AML-193 (cell line): ENCODE data around the gene KCNF1.
"Not testable (repeated sequence)": the region's sequence is repeated elsewhere in the genome, so short reads cannot be mapped to it uniquely, and the experiment has no call there.

Experiments used
- DNase-seq, 2 experiments: peaks; one replicate each; lab custom pipeline; 2025; lab: John Stamatoyannopoulos, UW

KCNF1 gene

GRCh38 chr2:10947005-10947440 is 35.3 kb downstream of the KCNF1 start:
- DNase-seq: no peak

DNA sequence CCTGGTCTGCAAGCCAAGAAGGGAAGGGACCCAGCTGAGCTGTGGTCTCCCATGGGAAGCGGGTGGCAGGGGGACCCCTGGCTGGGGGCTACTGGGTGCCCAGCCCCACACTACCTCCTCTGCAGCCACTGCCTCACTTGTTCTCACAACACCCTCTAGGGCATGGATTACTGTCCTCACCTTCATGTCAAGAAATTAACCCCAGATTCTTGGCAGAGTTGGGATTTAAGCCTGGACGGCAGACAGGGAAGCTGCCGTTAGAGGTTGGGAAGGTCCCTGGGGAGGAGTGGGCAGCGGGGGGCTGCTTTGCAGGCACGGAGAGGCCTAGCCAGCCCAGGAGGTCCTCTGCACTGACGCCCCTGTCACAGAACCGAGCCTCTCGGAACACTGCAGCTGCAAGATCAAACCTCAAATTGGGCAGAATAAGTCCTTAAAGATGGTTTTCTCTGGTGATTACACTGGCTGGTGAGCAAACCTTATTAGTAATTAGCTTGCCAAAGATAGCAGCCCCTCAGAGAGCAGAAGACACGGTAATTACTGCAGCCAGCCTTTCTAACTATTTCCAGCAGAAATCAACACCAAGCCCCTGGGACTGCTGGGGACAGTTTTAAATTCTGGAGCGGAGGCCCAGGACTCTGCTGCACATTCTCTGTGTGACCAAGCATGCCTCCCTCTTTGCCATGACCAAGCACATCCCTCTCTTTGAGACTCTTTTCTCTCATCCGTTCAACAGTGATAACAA is 35.9 kb downstream of the KCNF1 start:
- DNase-seq: no peak

GRCh38 chr2:10948188-10948564 is 36.4 kb downstream of the KCNF1 start:
- no peak for DNase-seq

DNA sequence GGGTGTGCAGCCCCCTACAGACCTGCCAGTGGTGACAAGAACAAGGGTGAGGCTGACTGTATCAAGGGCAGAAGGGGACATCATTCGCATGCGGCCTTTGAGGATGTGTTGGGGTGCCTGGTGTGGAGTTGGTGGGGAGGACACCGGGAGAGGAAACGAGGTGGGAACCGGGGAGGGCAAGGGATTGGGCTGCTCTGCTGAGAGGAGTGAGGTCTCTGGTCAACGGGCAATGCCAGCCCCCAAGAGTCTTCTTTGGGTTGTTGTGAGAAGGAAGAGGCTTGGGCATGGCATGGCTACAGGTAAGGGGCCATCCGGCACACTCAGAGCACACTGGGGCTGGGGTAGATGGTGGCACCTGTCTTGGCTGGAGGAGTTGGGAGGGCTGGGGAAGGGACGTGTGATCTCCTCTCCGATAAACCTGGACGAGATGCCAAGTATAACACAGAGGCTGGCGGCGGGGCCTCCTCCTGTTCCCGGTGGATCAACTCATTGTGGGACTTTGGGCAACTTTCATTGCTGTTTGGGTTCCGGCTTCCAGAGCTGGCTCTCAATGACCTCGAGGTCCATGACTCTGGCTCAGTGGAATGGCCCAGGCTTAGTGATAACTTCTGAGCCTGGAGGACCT is 37.0 kb downstream of the KCNF1 start:
- DNase-seq: no peak

GRCh38 chr2:10949835-10950234 is 38.1 kb downstream of the KCNF1 start:
- DNase-seq: no peak

- no peak for DNase-seq
Measured at GRCh38 chr2:10951558-10952414, 40.1 kb downstream of the KCNF1 start.

DNA sequence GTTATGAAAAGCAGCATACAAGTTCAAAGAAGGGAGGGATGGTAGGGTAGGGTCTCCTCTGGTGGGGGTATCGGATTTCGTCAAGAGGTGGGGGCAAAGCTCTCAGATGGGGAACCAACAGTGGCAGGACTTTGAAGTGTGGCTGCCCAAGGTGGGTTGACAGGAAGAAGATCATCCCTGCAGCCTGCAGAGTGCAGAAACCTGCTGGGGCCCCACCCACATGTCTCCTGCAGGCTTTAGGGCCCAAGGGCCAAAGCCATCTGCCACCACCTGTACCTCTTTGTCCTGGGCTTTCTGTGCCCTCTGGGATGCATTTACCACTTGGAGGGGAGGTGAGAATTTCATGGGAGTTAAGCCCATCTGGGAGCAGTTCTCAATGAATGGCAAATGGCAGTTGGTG is 42.7 kb downstream of the KCNF1 start:
- DNase-seq: no peak

DNA sequence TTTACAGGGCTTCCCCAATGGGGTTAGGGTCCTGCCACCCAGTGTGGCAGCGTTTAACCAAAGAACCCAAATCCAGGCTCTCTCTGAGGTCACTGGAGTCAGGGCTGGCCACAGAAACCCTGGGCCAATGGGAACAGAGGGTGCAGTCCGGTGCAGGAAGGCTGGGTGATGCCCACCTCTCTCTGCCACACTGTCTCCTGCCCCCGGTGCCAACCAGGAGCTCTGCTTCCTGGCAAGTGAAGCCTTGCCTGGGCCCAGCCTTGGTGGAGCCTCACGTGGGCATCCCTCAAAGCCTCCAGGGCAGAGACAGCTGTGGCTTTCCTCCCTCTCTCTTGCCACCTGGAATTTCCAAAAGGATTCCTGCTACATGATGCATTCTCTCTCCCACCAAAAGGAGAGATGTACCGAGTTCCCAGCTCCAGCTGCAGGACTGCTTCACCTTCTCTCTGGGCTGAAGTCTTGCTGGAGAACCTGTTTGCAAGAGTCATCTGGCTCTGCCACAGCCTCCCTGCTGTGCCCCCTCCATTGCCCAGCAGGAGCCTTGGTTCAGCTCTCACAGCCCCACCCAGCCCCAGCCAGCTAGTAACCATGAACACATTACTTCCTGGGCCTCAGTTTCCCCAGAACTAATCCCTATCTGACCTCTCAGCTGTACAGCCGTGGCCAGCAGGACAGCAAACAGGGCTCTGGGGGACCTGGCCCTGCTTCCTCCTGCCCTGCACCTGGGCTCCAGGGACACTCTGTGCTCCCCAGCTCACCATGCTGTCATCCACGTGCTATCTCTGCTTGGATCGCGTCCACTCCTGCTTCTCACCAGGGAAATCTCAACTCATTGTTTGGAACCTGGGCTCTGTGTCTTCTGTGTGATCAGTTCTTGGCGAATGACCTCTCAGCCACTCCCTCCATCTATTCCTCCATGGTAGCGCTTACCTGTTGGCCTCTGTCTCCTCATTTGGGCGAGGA is 43.4 kb downstream of the KCNF1 start:
- DNase-seq: no peak

- no peak for DNase-seq
Measured at GRCh38 chr2:10956006-10956790, 44.5 kb downstream of the KCNF1 start.

DNA sequence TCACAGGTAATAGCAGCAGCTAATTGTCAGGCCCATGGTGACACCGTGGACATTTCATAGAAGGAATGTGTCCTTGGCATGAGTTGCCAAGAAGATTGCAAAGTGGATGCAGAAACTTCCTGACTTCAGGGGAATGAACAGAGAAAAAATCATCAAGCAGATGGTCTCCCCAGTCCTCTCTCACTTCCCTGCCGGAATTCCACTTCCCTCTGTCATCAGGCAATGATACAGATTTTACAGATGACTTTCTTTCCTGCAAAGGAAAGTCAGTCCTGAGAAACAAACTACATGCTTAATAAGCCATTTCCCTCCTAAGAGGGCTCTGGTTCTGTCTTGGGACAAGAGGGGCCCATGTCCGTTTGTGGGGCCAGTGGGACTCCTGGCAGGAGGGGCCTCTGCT is 45.7 kb downstream of the KCNF1 start:
- DNase-seq: no peak

GRCh38 chr2:10958452-10958851 is 46.7 kb downstream of the KCNF1 start:
- not testable (repeated sequence) for DNase-seq

DNA sequence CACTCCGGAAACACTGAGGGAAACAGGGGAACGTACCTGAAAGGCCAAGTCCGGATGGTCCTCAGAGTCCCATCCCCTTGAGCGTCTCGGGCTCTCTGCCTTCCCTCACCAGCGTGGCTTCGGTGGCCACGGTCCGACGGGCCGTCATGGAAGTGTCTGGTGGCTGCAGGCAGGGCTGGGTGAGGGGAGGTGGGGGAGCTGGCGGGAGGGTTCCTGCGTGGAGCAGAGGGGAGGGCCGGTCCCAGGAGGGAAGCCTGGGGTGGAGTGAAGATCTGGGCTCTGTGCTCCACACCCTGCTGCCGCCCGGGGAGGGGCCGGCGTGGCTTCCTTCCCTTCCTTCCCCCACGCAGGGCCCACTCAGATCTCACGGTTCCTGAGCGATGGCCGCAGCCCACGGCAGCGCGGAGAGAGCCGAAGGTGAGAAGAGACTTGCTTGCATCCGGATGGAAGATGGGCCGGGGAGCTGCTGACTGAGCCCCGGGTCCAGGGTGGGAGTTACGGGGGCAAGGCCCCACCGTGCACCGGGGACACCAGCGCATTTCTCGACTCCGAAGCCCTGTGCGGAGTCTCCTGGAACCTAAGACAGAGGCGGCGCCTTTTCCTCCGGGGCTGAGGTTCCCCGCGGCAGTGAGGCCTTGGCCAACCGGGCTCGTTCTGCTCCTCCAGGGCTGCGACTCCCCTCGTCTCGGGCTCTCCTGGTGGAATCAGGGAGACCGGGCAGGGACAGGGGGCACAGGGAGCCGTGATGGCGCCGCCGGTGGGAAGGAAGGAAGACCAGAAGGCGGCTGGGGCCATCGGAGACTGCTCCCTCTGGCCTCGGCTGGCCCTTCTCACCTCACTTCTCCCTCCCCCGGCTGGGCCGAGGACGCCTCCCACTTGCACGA is 49.1 kb downstream of the KCNF1 start:
- DNase-seq: no peak

DNA sequence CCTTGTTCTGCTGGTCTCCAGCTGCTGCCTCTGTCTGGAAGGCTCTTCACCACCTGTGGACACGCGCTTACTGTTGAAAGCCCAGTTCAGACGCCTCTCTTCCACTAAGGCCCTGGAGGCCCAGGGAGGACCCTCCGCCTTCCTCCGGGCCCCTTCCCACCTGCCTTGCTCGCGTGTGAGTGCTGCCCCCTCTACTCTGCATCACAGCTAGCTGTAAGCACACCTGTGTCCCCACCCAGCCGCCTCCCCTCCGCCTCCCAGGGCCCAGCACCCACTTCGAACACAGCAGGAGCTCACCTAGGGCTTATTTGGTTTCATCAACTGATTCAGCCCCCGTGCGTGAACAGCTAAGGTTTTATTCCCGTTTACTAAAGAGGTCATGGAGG is 49.7 kb downstream of the KCNF1 start:
- DNase-seq: no peak

- no peak for DNase-seq
Measured at GRCh38 chr2:10962004-10962403, 50.3 kb downstream of the KCNF1 start.

GRCh38 chr2:10963155-10963554 is 51.4 kb downstream of the KCNF1 start:
- no peak for DNase-seq
